IMR-90 (cell line): ENCODE results near the gene OR4D9.

ENCODE experiments used
- CHD1 ChIP-seq: IDR thresholded peaks from 2 replicates; pipeline ENCODE4 v1.6.1; 2012; ENCODE audit warnings: low read depth, low read length, improper control_type of control experiment
- FOS ChIP-seq: fragments of 150-350 bp; IDR thresholded peaks from 2 replicates; pipeline ENCODE4 v1.6.1; 2016; ENCODE audit warnings: low read depth, low read length
- MAZ ChIP-seq: IDR thresholded peaks from 2 replicates; pipeline ENCODE4 v1.6.1; 2012; ENCODE audit warnings: low read depth, mild to moderate bottlenecking, low read length, improper control_type of control experiment, moderate library complexity, borderline replicate concordance
- NFE2L2 ChIP-seq: fragments of 150-350 bp; IDR thresholded peaks from 2 replicates; pipeline ENCODE4 v1.6.1; 2016; ENCODE audit warnings: low read depth, mild to moderate bottlenecking, low read length
- POLR2A ChIP-seq: IDR thresholded peaks from 2 replicates; pipeline ENCODE4 v1.6.1; 2012; ENCODE audit warnings: mild to moderate bottlenecking, low read depth, low read length
- TF ChIP-seq, protein P1 (sequence below): conservative IDR thresholded peaks from 2 replicates; pipeline ENCODE4 v1.5.1; 2012; ENCODE audit warnings: mild to moderate bottlenecking, low read depth, low read length, improper control_type of control experiment

DNA sequence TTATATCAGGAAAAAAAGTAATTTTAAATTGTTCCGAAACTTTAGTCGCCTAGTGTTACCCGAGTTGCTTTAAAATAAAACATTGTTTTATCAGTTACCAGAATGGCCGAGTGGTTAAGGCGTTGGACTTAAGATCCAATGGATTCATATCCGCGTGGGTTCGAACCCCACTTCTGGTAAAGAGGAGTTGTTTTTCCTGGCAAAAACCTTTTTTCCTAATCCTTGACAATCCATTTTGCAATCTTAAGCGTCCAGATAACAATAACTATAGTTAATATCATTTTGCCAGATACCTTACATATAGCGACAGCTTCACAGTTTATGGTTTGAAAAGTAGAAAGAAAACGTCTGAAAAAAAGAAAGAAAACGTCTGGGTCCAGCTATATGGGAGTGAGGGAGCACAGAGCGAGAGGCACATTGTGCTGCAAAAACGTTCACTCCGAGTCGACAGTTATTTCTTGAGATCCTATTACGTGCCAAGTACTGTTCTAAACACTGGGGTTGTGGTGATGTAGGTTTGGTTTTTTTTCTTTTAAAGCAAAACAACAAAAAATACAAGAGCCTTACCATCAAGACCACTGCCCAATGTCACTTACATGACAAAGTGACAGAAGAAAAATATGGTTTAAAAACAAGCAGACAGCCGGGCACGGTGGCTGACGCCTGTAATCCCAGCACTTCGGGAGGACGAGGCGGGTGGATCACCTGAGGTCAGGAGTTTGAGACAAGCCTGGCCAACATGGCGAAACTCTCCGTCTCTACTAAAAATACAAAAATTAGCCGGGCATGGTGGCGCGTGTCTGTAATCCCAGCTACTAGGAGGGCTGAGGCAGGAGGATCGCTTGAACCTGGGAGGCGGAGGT lies 40.6 kb downstream of the OR4D9 start:
- TF ChIP-seq, protein P1, sequence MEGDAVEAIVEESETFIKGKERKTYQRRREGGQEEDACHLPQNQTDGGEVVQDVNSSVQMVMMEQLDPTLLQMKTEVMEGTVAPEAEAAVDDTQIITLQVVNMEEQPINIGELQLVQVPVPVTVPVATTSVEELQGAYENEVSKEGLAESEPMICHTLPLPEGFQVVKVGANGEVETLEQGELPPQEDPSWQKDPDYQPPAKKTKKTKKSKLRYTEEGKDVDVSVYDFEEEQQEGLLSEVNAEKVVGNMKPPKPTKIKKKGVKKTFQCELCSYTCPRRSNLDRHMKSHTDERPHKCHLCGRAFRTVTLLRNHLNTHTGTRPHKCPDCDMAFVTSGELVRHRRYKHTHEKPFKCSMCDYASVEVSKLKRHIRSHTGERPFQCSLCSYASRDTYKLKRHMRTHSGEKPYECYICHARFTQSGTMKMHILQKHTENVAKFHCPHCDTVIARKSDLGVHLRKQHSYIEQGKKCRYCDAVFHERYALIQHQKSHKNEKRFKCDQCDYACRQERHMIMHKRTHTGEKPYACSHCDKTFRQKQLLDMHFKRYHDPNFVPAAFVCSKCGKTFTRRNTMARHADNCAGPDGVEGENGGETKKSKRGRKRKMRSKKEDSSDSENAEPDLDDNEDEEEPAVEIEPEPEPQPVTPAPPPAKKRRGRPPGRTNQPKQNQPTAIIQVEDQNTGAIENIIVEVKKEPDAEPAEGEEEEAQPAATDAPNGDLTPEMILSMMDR = no peak
- TF ChIP-seq FOS (peak; percentile 82; the same call in 1 of the 2 replicates), POLR2A (no peak), MAZ (no peak), CHD1 (no peak; the same call in 1 of the 2 replicates), NFE2L2 (no peak)
